ENCODE results near the gene DLGAP1. TPM values are rescaled to one million over a fixed set of nuclear protein-coding genes. Genes with fewer than 3 reads are reported as not detected.
A peak's percentile ranks its signal among the peaks of the same experiment; 100 is the strongest.

The DLGAP1 gene
- total and polyA plus RNA-seq, 2 of the 13 experiments (the other 11 are each of a cell fraction or from before 2014, with no cell fraction given) = 0.01 TPM; not detected in 1

DNA sequence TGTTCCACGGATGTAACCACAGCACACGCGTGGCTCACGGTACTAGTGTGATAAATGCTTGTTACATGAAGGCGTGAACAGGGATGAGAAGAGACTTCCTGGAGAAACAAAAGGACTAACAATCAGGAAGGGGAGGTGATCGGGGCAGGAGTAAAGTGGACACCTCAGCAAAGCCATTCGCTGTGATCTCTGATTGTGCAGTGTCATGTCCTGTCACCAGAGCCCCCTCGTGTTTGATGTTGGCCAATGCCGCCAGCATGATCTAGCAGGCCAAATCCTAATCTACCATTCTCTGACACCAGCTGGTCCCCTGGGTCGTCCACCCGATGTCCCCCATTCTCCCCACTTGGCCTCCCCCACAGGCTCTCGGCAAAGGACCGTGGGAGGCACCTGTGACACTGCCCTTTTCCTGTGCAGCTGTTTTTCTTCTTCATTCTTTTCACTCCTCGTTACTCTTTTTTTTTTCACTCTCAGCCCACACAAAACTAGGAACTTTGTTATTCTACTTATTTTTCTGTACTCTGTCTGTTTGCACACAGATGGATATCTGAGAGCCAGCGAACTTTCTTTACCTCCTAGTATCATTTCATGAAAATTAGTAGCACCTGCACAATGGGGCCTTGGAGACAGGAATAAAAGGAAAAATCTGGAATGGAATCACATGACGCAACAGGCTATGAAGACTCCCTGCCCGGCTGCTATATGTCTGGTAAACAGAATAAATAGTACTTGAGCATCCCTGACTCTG, 858.3 kb downstream of the DLGAP1 start (continued):
- TF ChIP-seq TFDP1 (CRISPR knock-in tag; IDR thresholded peaks at IDR 0.05; ENCODE audit: borderline replicate concordance) (peak; percentile 29; the same call in 1 of the 2 replicates), ZEB1 (IDR thresholded peaks at IDR 0.05; ENCODE audit: insufficient replicate concordance, low read depth) (no peak), MYC (CRISPR knock-in tag; IDR thresholded peaks at IDR 0.05; ENCODE audit: borderline replicate concordance) (peak; percentile 45; the same call in 1 of the 2 replicates), ARID4A (CRISPR knock-in tag; IDR thresholded peaks at IDR 0.05; ENCODE audit: borderline replicate concordance) (0 out of 2 replicates have a peak, but pooled peaks have one; percentile 3), ZNF143 (CRISPR knock-in tag; IDR thresholded peaks at IDR 0.05) (no peak), POLR2AphosphoS5 (IDR thresholded peaks at IDR 0.05; ENCODE audit: low read depth, low read length) (peak; percentile 60; the same call in 1 of the 2 replicates), GFI1 (CRISPR knock-in tag; IDR thresholded peaks at IDR 0.05; ENCODE audit: borderline replicate concordance) (0 out of 2 replicates have a peak, but pooled peaks have one; percentile 41), ZBTB25 (CRISPR knock-in tag; IDR thresholded peaks at IDR 0.05) (no peak; the same call in 1 of the 2 replicates), ATF5 (CRISPR knock-in tag; IDR thresholded peaks at IDR 0.05; ENCODE audit: low read depth) (no peak), KDM5B (CRISPR knock-in tag; IDR thresholded peaks at IDR 0.05; ENCODE audit: borderline replicate concordance) (peak; percentile 40; the same call in 1 of the 2 replicates), NKX3-1 (CRISPR knock-in tag; IDR thresholded peaks at IDR 0.05) (no peak), BORCS8-MEF2B (CRISPR knock-in tag; IDR thresholded peaks at IDR 0.05) (no peak), MTERF4 (CRISPR knock-in tag; IDR thresholded peaks at IDR 0.05) (0 out of 2 replicates have a peak, but pooled peaks have one; percentile 47), PHF21A (CRISPR knock-in tag; IDR thresholded peaks at IDR 0.05) (no peak), ZMAT3 (CRISPR knock-in tag; conservative IDR thresholded peaks at IDR 0.05) (peak; percentile 86)
- TF ChIP-seq, protein P1, sequence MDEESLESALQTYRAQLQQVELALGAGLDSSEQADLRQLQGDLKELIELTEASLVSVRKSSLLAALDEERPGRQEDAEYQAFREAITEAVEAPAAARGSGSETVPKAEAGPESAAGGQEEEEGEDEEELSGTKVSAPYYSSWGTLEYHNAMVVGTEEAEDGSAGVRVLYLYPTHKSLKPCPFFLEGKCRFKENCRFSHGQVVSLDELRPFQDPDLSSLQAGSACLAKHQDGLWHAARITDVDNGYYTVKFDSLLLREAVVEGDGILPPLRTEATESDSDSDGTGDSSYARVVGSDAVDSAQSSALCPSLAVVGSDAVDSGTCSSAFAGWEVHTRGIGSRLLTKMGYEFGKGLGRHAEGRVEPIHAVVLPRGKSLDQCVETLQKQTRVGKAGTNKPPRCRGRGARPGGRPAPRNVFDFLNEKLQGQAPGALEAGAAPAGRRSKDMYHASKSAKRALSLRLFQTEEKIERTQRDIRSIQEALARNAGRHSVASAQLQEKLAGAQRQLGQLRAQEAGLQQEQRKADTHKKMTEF (CRISPR knock-in tag; IDR thresholded peaks at IDR 0.05) = peak; percentile 55

Measured in HepG2 (cell line).